ENCODE measurements around the gene RBM20. TPM values are rescaled to one million over a fixed set of nuclear protein-coding genes. Genes with fewer than 3 reads are reported as not detected.
"Not testable (repeated sequence)": the region's sequence is repeated elsewhere in the genome, so short reads cannot be mapped to it uniquely, and the experiment has no call there.

Gene RBM20
- total RNA-seq, 4 donors from 2014 or later = 7.4 to 18.4 (median 10.2) TPM

- Histone ChIP-seq H3K9me3 (no peaks in the 10 kb centered on the region), H3K4me3 (no peak overlapping the region), H3K27ac (no peak overlapping the region), H3K36me3 (no peaks in the 10 kb centered on the region), H3K4me1 (peaks cover 9 to 16% of the 10 kb centered on the region in 2 donors), H3K27me3 (no peaks in the 10 kb centered on the region)
- in situ Hi-C loops (cut with MboI; ENCODE audit: low sequenced_read_pairs in 4 of 4) = no loop called here
- intact Hi-C loops (cut with DNase I; ENCODE audit: low total_unique reads) = no loop called here
- DNase-seq = no peak
- ATAC-seq = no peak
- no peak for TF ChIP-seq POLR2A (IDR thresholded peaks at IDR 0.05)
- no peak for TF ChIP-seq CTCF (IDR thresholded peaks at IDR 0.05 in 4 of 5, conservative IDR thresholded peaks at IDR 0.05 in 1 of 5)
Measured at GRCh38 chr10:110656612-110657011, 12.5 kb downstream of the RBM20 start.

- H3K27ac ChIP-seq = no peak overlapping the region
- H3K27me3 ChIP-seq = no peaks in the 10 kb centered on the region
- H3K4me3 ChIP-seq = no peak overlapping the region
- in situ Hi-C loops (cut with MboI; ENCODE audit: low sequenced_read_pairs in 4 of 4) = no loop called here
- DNase-seq = no peak
- peaks cover 9 to 16% of the 10 kb centered on the region in 2 donors for H3K4me1 ChIP-seq
- intact Hi-C loops (cut with DNase I; ENCODE audit: low total_unique reads) = no loop called here
- no peaks in the 10 kb centered on the region for H3K36me3 ChIP-seq
- ATAC-seq = no peak
- H3K9me3 ChIP-seq = no peaks in the 10 kb centered on the region
- no peak for TF ChIP-seq POLR2A (IDR thresholded peaks at IDR 0.05)
Measured at GRCh38 chr10:110657973-110658691, 14.0 kb downstream of the RBM20 start.

GRCh38 chr10:110659558-110659957, 15.4 kb downstream of the RBM20 start:
- ATAC-seq = no peak
- no peaks in the 10 kb centered on the region for H3K27me3 ChIP-seq
- H3K9me3 ChIP-seq = no peaks in the 10 kb centered on the region
- intact Hi-C loops (cut with DNase I; ENCODE audit: low total_unique reads) (no loop called here), in situ Hi-C loops (cut with MboI; ENCODE audit: low sequenced_read_pairs in 4 of 4) (no loop called here)
- no peak overlapping the region for H3K4me3 ChIP-seq
- DNase-seq = no peak
- no peak for TF ChIP-seq CTCF (IDR thresholded peaks at IDR 0.05 in 4 of 5, conservative IDR thresholded peaks at IDR 0.05 in 1 of 5)
- no peak for TF ChIP-seq POLR2A (IDR thresholded peaks at IDR 0.05)
- no peaks in the 10 kb centered on the region for H3K36me3 ChIP-seq
- peaks cover 9 to 16% of the 10 kb centered on the region in 2 donors for H3K4me1 ChIP-seq
- no peak overlapping the region for H3K27ac ChIP-seq

GRCh38 chr10:110660289-110660688, 16.2 kb downstream of the RBM20 start:
- H3K27me3 ChIP-seq; H3K4me3 ChIP-seq; in situ Hi-C loops (cut with MboI; ENCODE audit: low sequenced_read_pairs in 4 of 4); H3K36me3 ChIP-seq; H3K9me3 ChIP-seq; ATAC-seq; H3K27ac ChIP-seq; DNase-seq; intact Hi-C loops (cut with DNase I; ENCODE audit: low total_unique reads): not testable (repeated sequence)
- H3K4me1 ChIP-seq = peaks cover 15 to 17% of the 10 kb centered on the region in 2 donors

GRCh38 chr10:110661292-110661691, 17.2 kb downstream of the RBM20 start:
- no peak for ATAC-seq
- intact Hi-C loops (cut with DNase I; ENCODE audit: low total_unique reads) = no loop called here
- no peak overlapping the region for H3K4me3 ChIP-seq
- TF ChIP-seq POLR2A (IDR thresholded peaks at IDR 0.05) = no peak
- no peak for TF ChIP-seq CTCF (IDR thresholded peaks at IDR 0.05 in 4 of 5, conservative IDR thresholded peaks at IDR 0.05 in 1 of 5)
- in situ Hi-C loops (cut with MboI; ENCODE audit: low sequenced_read_pairs in 4 of 4) = no loop called here
- no peak for DNase-seq
- peaks cover 21 to 24% of the 10 kb centered on the region in 2 donors for H3K4me1 ChIP-seq
- H3K27me3 ChIP-seq = no peaks in the 10 kb centered on the region
- no peak overlapping the region for H3K27ac ChIP-seq
- H3K36me3 ChIP-seq = no peaks in the 10 kb centered on the region
- no peaks in the 10 kb centered on the region for H3K9me3 ChIP-seq
